HepG2 (cell line): ENCODE results near the gene RFFL. TPM values are rescaled to one million over a fixed set of nuclear protein-coding genes. Genes with fewer than 3 reads are reported as not detected.

Experiments used
- BRCA1 ChIP-seq: sonication (generic); formaldehyde crosslinking; IDR thresholded peaks from 2 replicates; pipeline ENCODE4 v1.4.0; 2020; ENCODE audit warnings: missing genetic modification reagents
- GABPB1 ChIP-seq: IDR thresholded peaks from 2 replicates; pipeline ENCODE4 v1.6.1; 2016; ENCODE audit warnings: mild to moderate bottlenecking, missing genetic modification reagents, moderate library complexity, missing compliant biosample characterization
- HCFC1 ChIP-seq: fragments of 150-350 bp; IDR thresholded peaks from 2 replicates; pipeline ENCODE4 v1.6.1; 2014; ENCODE audit warnings: low read depth, low read length
- KMT2B ChIP-seq: IDR thresholded peaks from 2 replicates; pipeline ENCODE4 v1.6.1; 2016; ENCODE audit warnings: missing genetic modification reagents, missing compliant biosample characterization
- NFYB ChIP-seq: sonication (generic); formaldehyde crosslinking; IDR thresholded peaks from 2 replicates; pipeline ENCODE4 v1.4.0; 2020; ENCODE audit warnings: missing genetic modification reagents
- NR3C1 ChIP-seq: sonication (generic); formaldehyde crosslinking; IDR thresholded peaks from 2 replicates; pipeline ENCODE4 v1.4.0; 2020; ENCODE audit warnings: missing genetic modification reagents
- NRL ChIP-seq: sonication (generic); formaldehyde crosslinking; IDR thresholded peaks from 2 replicates; pipeline ENCODE4 v1.5.0; 2020; ENCODE audit warnings: missing genetic modification reagents, mild to moderate bottlenecking, moderate library complexity, borderline replicate concordance
- ONECUT2 ChIP-seq: sonication (generic); formaldehyde crosslinking; IDR thresholded peaks from 2 replicates; pipeline ENCODE4 v1.4.0; 2020; ENCODE audit warnings: missing genetic modification reagents
- SMAD1 ChIP-seq: sonication (generic); formaldehyde crosslinking; IDR thresholded peaks from 2 replicates; pipeline ENCODE4 v1.4.0; 2020; ENCODE audit warnings: missing genetic modification reagents, low read depth, mild to moderate bottlenecking, borderline replicate concordance
- TGIF2 ChIP-seq: IDR thresholded peaks from 2 replicates; pipeline ENCODE4 v1.6.1; 2016; ENCODE audit warnings: control low read depth, missing compliant biosample characterization
- U2AF2 ChIP-seq: fragments of 200-400 bp; formaldehyde crosslinking; IDR thresholded peaks from 2 replicates; pipeline ENCODE4 v1.6.1; 2017; ENCODE audit warnings: low read depth, mild to moderate bottlenecking, low read length
- ZFP37 ChIP-seq: sonication (generic); formaldehyde crosslinking; IDR thresholded peaks from 2 replicates; pipeline ENCODE4 v1.4.0; 2020; ENCODE audit warnings: missing genetic modification reagents, borderline replicate concordance
- ZFP41 ChIP-seq: sonication (generic); formaldehyde crosslinking; IDR thresholded peaks from 2 replicates; pipeline ENCODE4 v1.4.0; 2020; ENCODE audit warnings: mild to moderate bottlenecking, missing genetic modification reagents, borderline replicate concordance
- ZFX ChIP-seq: sonication (generic); formaldehyde crosslinking; IDR thresholded peaks from 2 replicates; pipeline ENCODE4 v1.4.0; 2020; ENCODE audit warnings: mild to moderate bottlenecking, low read depth, missing genetic modification reagents, moderate library complexity
- ZNF33B ChIP-seq: sonication (generic); formaldehyde crosslinking; IDR thresholded peaks from 2 replicates; pipeline ENCODE4 v1.5.1; 2020; ENCODE audit warnings: mild to moderate bottlenecking, missing genetic modification reagents
- ZNF543 ChIP-seq: sonication (generic); formaldehyde crosslinking; IDR thresholded peaks from 2 replicates; pipeline ENCODE4 v1.4.0; 2020; ENCODE audit warnings: mild to moderate bottlenecking, missing genetic modification reagents
- ZNF607 ChIP-seq: sonication (generic); formaldehyde crosslinking; IDR thresholded peaks from 2 replicates; pipeline ENCODE4 v1.5.1; 2020; ENCODE audit warnings: missing genetic modification reagents, mild to moderate bottlenecking, borderline replicate concordance
- ZNF615 ChIP-seq: sonication (generic); formaldehyde crosslinking; IDR thresholded peaks from 2 replicates; pipeline ENCODE4 v1.5.0; 2020; ENCODE audit warnings: mild to moderate bottlenecking, missing genetic modification reagents, borderline replicate concordance
- ZNF616 ChIP-seq: sonication (generic); formaldehyde crosslinking; IDR thresholded peaks from 2 replicates; pipeline ENCODE4 v1.5.0; 2020; ENCODE audit warnings: low read depth, mild to moderate bottlenecking, missing genetic modification reagents
- ZNF792 ChIP-seq: IDR thresholded peaks from 2 replicates; pipeline ENCODE4 v1.6.1; 2016
- polyA plus RNA-seq, 8 experiments: library from polyadenylated mRNA; depleted of rRNA in 3 of 8; stranded (reverse) in 7 of 8; unstranded in 1 of 8; fragments of >200 nt; fragmentation: Illumina TruSeq in 4 of 8; extraction: Trizol in 4 of 8; gene quantifications; 2 replicates each; pipeline versions ENCODE4 v1.2.1 to v1.2.3, GENCODE V29; 2011 to 2016; ENCODE audit warnings: low read depth in 4 of 8, missing spikeins in 1 of 8, mixed read lengths in 1 of 8; ENCODE audit not compliant: insufficient read depth in 1 of 8
- total RNA-seq, 5 experiments: library from RNA; depleted of rRNA; stranded (reverse); fragments of >200 nt; fragmentation: Illumina TruSeq; extraction: Trizol; gene quantifications; 2 replicates each; pipeline ENCODE4 v1.2.3, GENCODE V29; 2016; ENCODE audit warnings: low read depth in 1 of 5
- TF ChIP-seq, protein P1 (sequence below): sonication (generic); formaldehyde crosslinking; IDR thresholded peaks from 2 replicates; pipeline ENCODE4 v1.8.0; 2023; ENCODE audit warnings: mild to moderate bottlenecking, missing genetic modification reagents
- TF ChIP-seq, protein P2 (sequence below): IDR thresholded peaks from 2 replicates; pipeline ENCODE4 v1.6.1; 2016; ENCODE audit warnings: missing compliant biosample characterization, missing genetic modification reagents, borderline replicate concordance
- TF ChIP-seq, protein P3 (sequence below): sonication (generic); formaldehyde crosslinking; IDR thresholded peaks from 2 replicates; pipeline ENCODE4 v1.5.0; 2020; ENCODE audit warnings: mild to moderate bottlenecking, missing genetic modification reagents, borderline replicate concordance
- TF ChIP-seq, protein P4 (sequence below): sonication (generic); formaldehyde crosslinking; conservative IDR thresholded peaks from 2 replicates; pipeline ENCODE4 v1.4.0; 2020; ENCODE audit warnings: missing genetic modification reagents

RFFL gene
- total and polyA plus RNA-seq, 2 of the 13 experiments (the other 11 are each of a cell fraction or from before 2014, with no cell fraction given) = 24.3 to 48.6 TPM

DNA sequence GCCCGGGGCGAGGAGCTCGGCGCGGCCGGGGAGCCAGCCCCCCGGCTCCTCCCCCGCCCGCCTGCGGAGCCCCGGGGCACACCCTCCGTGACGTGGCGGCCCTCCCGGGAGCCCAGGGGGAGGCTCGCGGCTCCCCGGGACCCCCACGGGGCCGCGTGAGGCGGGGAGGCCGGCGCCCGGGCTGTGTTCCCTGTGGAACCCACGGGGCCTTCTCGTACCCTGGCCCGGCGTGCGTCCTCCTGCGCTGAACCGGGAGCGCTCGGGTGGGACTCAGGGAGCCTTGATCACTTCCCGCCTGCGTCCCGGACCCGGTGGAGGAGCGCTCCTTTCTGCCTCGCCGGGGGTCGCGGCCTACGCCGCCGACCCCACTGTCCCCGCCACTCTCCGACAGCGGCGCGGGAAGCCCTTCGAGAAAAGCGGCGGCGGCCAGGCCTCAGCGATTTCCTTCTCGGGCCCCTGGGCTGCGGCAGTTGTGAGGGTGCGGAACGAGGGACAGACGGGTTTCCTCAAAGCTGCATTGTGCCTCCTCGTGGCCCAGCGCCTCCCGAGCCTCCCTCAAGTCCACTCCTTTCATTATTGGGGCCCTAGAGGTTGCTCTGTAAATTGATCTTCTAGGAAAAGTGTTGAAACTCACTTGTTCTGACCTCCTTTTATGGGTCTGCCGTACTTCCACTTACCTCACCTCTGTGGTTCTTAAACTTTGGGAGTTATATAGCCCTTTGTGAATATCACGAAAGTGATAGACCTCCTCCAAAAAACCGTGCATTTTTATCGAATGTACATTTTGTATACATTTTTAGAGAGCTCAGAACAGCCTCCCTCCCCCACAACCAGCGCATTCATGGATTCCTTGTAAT lies 82.6 kb downstream of the RFFL start (continued):
- TF ChIP-seq, protein P1, sequence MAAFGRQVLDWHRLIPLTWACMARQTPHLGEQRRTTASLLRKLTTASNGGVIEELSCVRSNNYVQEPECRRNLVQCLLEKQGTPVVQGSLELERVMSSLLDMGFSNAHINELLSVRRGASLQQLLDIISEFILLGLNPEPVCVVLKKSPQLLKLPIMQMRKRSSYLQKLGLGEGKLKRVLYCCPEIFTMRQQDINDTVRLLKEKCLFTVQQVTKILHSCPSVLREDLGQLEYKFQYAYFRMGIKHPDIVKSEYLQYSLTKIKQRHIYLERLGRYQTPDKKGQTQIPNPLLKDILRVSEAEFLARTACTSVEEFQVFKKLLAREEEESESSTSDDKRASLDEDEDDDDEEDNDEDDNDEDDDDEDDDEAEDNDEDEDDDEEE (CRISPR knock-in tag) = no peak
- no peak for TF ChIP-seq ZNF33B (CRISPR knock-in tag)
- TF ChIP-seq, protein P2, sequence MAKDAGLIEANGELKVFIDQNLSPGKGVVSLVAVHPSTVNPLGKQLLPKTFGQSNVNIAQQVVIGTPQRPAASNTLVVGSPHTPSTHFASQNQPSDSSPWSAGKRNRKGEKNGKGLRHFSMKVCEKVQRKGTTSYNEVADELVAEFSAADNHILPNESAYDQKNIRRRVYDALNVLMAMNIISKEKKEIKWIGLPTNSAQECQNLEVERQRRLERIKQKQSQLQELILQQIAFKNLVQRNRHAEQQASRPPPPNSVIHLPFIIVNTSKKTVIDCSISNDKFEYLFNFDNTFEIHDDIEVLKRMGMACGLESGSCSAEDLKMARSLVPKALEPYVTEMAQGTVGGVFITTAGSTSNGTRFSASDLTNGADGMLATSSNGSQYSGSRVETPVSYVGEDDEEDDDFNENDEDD = peak; percentile 44; the same call in 1 of the 2 replicates
- no peak for TF ChIP-seq BRCA1 (CRISPR knock-in tag)
- peak; percentile 77 for TF ChIP-seq TGIF2 (CRISPR knock-in tag)
- no peak; the same call in 1 of the 2 replicates for TF ChIP-seq NFYB (CRISPR knock-in tag)
- no peak for TF ChIP-seq HCFC1
- peak; percentile 37; the same call in 1 of the 2 replicates for TF ChIP-seq ZNF607 (CRISPR knock-in tag)
- TF ChIP-seq ZFP37 (CRISPR knock-in tag) = no peak
- TF ChIP-seq GABPB1 (CRISPR knock-in tag) = peak; percentile 57; the same call in 1 of the 2 replicates
- peak; percentile 45; the same call in 1 of the 2 replicates for TF ChIP-seq KMT2B (CRISPR knock-in tag)
- TF ChIP-seq SMAD1 (CRISPR knock-in tag) = no peak
- TF ChIP-seq, protein P3, sequence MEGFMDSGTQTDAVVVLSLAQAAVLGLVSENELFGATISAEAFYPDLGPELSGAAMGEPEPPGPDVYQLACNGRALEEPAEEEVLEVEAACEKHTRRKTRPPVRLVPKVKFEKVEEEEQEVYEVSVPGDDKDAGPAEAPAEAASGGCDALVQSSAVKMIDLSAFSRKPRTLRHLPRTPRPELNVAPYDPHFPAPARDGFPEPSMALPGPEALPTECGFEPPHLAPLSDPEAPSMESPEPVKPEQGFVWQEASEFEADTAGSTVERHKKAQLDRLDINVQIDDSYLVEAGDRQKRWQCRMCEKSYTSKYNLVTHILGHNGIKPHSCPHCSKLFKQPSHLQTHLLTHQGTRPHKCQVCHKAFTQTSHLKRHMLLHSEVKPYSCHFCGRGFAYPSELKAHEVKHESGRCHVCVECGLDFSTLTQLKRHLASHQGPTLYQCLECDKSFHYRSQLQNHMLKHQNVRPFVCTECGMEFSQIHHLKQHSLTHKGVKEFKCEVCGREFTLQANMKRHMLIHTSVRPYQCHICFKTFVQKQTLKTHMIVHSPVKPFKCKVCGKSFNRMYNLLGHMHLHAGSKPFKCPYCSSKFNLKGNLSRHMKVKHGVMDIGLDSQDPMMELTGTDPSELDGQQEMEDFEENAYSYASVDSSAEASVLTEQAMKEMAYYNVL (CRISPR knock-in tag) = no peak
- peak; percentile 83; the same call in 1 of the 2 replicates for TF ChIP-seq ZFX (CRISPR knock-in tag)
- 0 out of 2 replicates have a peak, but pooled peaks have one; percentile 64 for TF ChIP-seq ZNF616 (CRISPR knock-in tag)
- no peak for TF ChIP-seq ZNF615
- TF ChIP-seq, protein P4, sequence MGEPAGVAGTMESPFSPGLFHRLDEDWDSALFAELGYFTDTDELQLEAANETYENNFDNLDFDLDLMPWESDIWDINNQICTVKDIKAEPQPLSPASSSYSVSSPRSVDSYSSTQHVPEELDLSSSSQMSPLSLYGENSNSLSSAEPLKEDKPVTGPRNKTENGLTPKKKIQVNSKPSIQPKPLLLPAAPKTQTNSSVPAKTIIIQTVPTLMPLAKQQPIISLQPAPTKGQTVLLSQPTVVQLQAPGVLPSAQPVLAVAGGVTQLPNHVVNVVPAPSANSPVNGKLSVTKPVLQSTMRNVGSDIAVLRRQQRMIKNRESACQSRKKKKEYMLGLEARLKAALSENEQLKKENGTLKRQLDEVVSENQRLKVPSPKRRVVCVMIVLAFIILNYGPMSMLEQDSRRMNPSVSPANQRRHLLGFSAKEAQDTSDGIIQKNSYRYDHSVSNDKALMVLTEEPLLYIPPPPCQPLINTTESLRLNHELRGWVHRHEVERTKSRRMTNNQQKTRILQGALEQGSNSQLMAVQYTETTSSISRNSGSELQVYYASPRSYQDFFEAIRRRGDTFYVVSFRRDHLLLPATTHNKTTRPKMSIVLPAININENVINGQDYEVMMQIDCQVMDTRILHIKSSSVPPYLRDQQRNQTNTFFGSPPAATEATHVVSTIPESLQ (CRISPR knock-in tag) = no peak
- TF ChIP-seq NRL (CRISPR knock-in tag) = peak; percentile 57
- TF ChIP-seq ZNF792 (CRISPR knock-in tag) = no peak; the same call in 1 of the 2 replicates
- no peak for TF ChIP-seq U2AF2
- TF ChIP-seq ZNF543 (CRISPR knock-in tag) = peak; percentile 34; the same call in 1 of the 2 replicates
- TF ChIP-seq ONECUT2 (CRISPR knock-in tag) = no peak
- TF ChIP-seq NR3C1 (CRISPR knock-in tag) = no peak
- TF ChIP-seq ZFP41 (CRISPR knock-in tag) = no peak
